Activated gamma-delta T cell (primary cell): ENCODE data around the gene R3HDM2.
A peak's percentile ranks its signal among the peaks of the same experiment; 100 is the strongest.

ENCODE experiments used
- DNase-seq: peaks from one replicate; lab custom pipeline; 2025; lab: John Stamatoyannopoulos, UW

R3HDM2 gene

GRCh38 chr12:57467212-57467874, 36.5 kb upstream of the R3HDM2 start:
- no peak for DNase-seq

- no peak for DNase-seq
Measured at GRCh38 chr12:57465747-57466505, 35.1 kb upstream of the R3HDM2 start.

- no peak for DNase-seq
Measured at GRCh38 chr12:57465030-57465746, 34.3 kb upstream of the R3HDM2 start.

GRCh38 chr12:57464569-57464968, 33.7 kb upstream of the R3HDM2 start:
- no peak for DNase-seq

- DNase-seq: no peak
Measured at GRCh38 chr12:57462912-57463253, 32.0 kb upstream of the R3HDM2 start.

GRCh38 chr12:57462251-57462911, 31.5 kb upstream of the R3HDM2 start:
- DNase-seq: no peak

GRCh38 chr12:57461917-57462250, 31.0 kb upstream of the R3HDM2 start:
- DNase-seq: no peak

- no peak for DNase-seq
Measured at GRCh38 chr12:57461276-57461916, 30.6 kb upstream of the R3HDM2 start.

GRCh38 chr12:57460841-57461275, 30.0 kb upstream of the R3HDM2 start:
- no peak for DNase-seq

GRCh38 chr12:57460468-57460784, 29.6 kb upstream of the R3HDM2 start:
- DNase-seq: no peak

- DNase-seq: no peak
Measured at GRCh38 chr12:57459750-57460467, 29.1 kb upstream of the R3HDM2 start, which contains the start of gene GLI1. Gene GLI1, plus strand, starts transcription at chr12:57459785. Its CDS starts 3,907 bp downstream, at chr12:57463692.

- DNase-seq: peak; percentile 57
Measured at GRCh38 chr12:57459055-57459749, 28.4 kb upstream of the R3HDM2 start.

- DNase-seq: no peak
Measured at GRCh38 chr12:57458665-57459054, 27.8 kb upstream of the R3HDM2 start.

- no peak for DNase-seq
Measured at GRCh38 chr12:57456737-57457490, 26.1 kb upstream of the R3HDM2 start.

- no peak for DNase-seq
Measured at GRCh38 chr12:57456145-57456700, 25.4 kb upstream of the R3HDM2 start.

- no peak for DNase-seq
Measured at GRCh38 chr12:57455374-57456144, 24.7 kb upstream of the R3HDM2 start.

- no peak for DNase-seq
Measured at GRCh38 chr12:57454566-57455373, 23.9 kb upstream of the R3HDM2 start, which contains the start of gene INHBE. Gene INHBE, plus strand, starts transcription at chr12:57455307. Its CDS starts 230 bp downstream, at chr12:57455537.

GRCh38 chr12:57454213-57454565, 23.3 kb upstream of the R3HDM2 start:
- DNase-seq: no peak
